Stimulated activated naive CD4-positive, alpha-beta T cell (primary cell): ENCODE results near the gene ODAD3.
"Not testable (repeated sequence)": the region's sequence is repeated elsewhere in the genome, so short reads cannot be mapped to it uniquely, and the experiment has no call there.

ENCODE experiments used
- DNase-seq, 6 experiments: peaks; one replicate each; lab custom pipeline; 2025; lab: John Stamatoyannopoulos, UW

ODAD3 gene

GRCh38 chr19:11435057-11435832, at the start of gene ODAD3, which contains the start of gene PRKCSH:
ODAD3 (minus strand) TSS chr19:11435121; CDS start chr19:11435016, 105 bp downstream.
PRKCSH (plus strand) TSS chr19:11435635; CDS start chr19:11436118, 483 bp downstream.
- DNase-seq, result peak; percentile 98 to 100 (median 99)

GRCh38 chr19:11483366-11484111, 48.6 kb upstream of the ODAD3 start:
- DNase-seq, result no peak

DNA sequence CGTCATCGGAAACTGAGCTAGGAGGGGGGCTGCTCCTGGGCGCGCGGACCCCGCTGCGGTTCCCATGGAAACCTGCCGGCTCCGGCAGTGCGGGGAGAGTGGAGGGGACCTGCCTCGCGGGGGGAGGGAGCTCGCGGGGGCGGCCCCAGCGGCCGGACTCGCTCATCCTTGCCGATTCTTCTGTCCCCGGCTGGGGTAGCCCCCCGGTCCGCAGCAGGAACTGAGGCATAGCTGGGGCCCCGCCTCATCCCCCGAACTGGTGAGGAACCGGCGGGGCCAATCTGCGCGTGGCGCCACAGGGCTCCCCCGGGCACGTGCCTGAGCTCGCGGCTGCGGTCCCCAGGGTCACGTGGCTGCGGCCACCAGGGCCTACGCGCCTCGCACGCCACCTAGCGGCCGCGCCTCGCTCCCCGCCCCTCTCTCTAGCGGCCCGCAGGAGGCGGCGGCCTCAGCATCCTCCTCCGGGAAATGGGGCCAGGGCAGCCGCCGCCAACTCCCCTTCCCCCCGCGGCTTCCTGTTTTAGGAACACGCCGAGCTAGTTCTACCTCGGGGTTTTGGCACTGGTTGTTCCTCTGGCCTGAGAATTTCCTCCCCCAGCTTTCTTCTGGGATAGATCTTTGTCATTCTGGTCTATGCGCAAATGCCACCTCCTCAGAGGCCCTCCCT, 47.6 kb upstream of the ODAD3 start:
- DNase-seq, result peak; percentile 52 to 77 (median 66)

DNA sequence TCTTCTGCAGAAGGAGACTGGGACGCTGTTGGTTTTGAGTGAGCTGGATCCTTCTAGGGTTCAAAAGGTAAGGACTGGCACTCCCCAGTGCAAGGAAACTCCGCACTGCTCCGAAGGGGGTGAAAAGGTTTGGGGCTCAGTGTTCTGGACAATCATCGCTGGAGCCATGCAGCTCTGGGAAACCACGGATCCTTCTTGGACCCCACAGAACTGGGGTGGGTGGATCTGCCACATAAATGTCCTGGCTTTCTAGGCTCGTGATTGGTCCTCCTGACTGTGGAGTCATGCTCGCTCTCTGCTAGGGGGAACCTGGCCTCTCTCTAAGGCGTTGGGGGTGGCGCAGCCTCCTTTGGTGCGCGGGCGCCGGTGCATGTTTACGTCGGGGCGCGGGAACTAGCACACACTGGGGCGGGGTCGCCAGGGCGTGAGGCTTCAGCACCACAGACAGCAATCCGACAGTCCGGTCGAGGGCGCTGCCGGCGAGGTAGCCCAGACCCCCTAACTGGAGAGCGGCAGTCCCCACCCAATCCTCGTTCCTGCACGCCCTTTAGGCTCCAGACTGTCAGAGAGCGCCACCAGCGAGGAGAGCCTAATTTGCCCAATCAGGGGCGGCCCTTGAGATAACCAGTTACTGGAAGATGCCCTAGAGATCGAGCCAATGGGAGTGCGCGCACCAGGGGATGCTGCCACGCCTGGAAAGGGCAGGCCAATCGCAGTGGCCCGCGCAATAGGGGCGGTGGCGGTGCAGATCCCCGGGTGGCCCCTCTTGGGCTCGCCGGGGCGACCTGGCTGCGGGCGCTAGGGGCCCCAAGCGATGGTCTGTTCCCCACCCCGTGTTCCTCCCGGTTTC, 46.8 kb upstream of the ODAD3 start:
- DNase-seq, result peak; percentile 34 to 62 (median 52)

DNA sequence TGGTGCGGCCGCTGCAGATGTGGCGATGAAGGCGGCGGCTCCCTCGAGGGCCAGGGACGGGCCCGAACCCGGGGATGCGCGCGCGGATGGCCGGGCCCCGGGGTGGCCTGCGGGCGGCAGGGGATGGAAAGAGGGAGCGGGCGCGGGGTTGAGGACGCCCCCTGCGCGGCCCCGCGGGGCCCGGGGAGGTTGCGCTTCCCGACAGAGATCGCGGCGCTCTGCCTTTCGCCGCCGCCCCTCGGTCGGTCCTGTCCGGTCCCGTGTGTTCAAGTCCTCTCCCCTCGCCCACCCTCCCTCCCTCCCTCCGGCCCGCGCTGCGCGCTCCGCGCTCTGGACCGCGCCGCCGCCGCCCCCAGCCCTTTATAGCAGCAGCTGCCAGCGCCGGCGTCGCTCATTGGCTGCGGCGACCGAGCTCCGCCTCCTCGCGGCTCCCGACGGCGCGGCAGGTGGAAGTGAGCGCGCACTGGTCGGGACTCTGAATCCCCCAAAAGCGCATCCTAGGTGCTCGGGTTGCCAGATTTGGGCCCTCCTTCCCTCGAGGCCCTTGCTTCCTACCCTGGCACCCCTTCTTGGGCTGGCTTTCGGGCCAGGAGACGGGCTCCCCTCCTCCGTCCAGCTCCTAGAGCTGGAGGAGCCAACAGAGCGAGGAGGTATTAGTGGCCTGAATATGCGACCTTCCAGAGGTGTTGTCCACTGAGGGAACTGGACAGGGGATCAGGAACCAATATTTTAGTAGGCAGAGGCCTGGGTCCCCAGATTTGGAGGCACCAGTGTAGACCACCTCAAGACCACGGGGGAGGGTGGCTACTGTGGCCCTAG, 46.0 kb upstream of the ODAD3 start, which contains the start of gene ELAVL3:
Gene ELAVL3 (minus strand): TSS at position 332 of the 819 bp plus-strand sequence. CDS start 438 bp downstream, outside the sequence.
- DNase-seq, result peak in 2 of 6 experiments; percentile 15 to 25

DNA sequence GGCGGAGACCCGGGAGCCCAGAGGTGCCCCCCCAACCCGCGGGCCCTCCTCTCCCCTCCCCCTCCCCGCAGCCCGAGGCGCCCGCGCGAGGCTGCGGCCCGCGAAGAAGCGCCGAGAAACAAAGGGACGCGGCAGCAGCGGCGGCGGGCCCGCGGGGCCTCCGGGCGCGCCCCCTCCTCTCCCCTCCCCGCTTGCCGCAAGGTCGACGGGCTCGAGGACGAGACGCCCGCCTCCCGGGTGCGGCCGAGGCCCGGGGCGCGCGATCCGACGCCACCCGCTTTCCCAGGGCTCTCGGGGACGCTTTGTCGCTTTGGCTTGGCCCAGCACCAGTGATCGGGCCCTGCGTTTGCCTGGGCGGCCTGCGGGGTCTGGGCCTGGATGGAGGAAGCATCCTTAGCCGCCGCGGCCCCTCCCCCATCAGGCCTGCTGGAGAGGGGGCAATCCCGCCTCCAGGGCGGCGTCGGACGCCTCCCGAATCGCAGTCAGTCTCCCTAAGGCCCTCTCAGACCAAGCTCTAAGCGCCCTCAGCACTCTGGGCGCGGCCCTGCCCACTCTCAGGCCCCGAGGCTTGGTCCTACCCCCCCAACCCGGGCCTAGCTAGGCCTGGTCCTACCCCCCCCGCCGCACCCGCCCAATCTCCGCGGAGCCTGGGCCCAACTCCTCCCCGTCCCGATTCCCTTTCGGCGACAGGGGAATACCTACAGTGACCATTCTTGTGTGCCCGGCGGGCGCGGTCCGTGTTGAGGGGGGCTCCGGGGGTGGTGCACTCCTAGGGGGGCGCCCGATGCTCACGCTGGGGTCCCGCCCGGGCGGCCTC, 45.2 kb upstream of the ODAD3 start:
- DNase-seq, result no peak

DNA sequence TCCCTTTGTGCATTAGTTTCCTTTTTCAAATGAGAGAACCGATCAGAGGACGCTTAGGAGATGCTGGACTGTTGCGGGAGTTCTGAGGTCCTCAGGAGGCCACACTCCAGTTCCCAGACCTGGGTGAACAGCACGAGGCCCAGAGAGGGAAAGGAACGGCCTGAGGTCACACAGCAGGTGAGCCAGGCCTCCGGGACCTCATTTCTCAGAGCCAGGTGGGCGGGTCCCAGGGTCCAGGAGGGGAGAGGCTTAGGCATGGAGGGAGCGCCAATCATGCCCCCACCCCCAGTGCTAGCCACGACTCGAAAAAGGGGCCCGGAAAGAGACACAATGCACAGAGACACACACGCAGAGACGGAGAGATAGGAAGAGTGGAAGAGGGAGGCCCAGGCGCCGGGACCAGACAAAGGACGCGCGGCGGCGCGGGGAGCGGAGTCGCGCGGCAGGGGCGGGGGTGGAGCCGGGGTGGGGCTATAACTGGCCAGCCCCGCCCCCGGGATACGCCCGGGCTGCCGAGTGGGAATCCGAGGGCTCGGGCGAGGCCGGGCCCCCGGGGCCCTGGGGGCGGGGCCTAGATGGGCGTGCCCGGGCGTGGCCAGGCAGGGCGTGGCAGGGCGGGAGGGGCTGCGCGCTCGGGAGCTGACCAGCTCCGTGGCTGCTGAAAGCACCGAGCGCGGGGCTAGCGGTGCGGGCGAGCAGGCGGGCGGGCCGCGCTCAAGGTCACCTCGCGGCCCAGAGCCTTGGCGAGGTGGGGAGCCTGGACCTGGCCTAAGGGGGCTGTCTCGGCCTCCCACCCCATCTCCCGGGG, 44.4 kb upstream of the ODAD3 start:
- DNase-seq, result peak in 1 of 6 experiments; percentile 15

- DNase-seq, result no peak
Measured at GRCh38 chr19:11478167-11479089, 43.5 kb upstream of the ODAD3 start.

DNA sequence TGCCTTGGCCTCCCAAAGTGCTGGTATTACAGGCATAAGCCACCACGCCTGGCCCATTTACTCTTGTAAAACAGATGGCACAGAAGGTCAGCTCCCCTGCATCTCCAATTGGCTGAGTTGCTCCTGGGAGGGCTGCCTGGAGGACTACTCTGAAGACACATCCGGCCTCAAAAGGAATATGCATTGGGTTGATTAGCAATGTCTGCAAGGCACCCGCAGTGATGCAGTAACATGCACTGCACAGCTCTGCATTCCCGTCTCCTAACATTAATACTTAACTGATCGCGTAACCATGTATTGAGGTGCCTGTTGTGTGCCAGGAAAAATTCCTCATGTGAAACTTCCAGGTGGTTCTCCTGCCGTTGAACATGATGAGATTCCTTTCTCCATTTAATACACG, 40.9 kb upstream of the ODAD3 start:
- no peak for DNase-seq

DNA sequence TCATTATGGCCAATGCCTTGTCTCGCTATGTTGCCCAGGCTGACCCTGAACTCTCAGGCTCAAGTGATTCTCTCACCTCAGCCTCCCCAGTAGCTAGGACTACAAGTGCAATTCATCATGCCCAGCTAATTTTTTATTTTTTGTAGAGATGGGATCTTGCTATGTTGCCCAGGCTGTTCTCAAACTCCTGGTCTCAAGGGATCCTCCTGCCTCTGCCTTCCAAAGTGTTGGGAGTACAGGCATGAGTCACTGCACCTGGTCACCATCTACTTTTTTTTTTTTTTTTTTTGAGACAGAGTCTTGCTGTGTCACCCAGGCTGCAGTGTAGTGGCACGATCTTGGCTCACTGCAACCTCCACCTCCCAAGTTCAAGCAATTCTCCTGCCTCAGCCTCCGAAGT, 40.4 kb upstream of the ODAD3 start:
- not testable (repeated sequence) for DNase-seq

DNA sequence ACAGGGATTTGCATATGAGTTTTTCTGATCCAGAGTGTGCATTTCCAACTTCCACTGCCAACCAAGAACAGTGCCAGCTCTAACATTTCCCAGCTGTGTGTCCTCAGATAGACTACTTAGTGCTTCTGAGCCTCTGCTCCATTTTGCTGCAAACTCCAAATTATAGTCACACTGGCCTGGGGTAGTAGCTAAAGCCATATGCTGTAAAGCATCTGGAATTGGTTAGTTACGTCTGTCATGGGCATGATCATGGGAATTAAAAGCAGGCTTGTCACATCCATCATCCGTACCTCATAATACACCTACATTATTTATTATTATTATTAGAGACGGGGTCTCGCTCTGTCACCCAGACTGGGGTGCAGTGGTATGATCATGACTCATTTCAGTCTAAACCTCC, 38.8 kb upstream of the ODAD3 start:
- no peak for DNase-seq

- DNase-seq, result not testable (repeated sequence)
Measured at GRCh38 chr19:11468266-11468845, 33.4 kb upstream of the ODAD3 start.

DNA sequence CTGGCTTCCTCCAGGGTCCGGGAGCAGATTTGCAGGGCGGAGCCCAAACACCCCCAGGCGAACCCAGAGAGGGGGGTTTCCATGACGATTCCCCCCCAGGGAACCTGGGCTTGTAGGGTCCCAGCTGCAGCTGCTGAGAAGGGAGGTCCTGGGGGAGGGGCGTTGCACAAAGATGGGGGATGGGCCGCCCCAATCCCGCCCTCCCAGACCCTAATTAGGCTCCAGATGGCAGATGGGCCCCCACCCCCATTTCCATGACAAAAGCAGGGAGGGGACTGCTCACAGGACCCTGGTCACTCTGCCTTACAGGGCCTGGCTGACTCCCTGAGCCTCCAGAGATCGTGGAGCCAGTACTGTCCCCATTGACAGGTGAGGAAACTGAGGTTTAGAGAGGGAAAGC, 30.7 kb upstream of the ODAD3 start:
- no peak for DNase-seq

DNA sequence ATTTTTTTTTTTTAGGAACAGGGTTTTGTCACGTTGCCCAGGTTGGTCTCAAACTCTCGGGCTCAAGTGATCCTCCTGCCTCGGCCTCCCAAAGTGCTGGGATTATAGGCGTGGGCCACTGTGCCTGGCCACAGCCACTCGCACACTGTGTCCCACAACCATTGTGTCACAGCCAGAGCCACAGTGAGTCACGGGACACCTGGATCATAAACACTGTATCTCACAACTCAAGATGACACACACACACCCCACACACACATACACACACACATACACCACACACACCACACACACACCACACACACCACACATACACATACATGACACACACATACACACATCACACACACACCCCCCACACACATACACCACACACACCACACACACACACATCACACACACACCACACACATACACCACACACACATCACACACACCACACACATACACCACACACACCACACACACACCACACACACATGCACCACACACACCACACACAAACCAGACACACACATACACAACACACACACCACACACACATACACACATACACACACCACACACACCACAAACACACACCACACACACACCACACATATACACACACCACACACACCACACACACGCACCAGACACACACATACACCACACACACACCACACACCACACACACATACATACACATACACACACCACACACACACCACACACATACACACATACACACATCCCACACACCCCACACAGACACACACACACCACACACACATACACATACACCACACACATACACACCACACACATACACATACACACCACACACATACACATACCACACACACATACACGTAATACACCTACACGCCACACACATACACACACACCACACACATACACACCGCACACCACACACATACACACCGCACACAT, 29.7 kb upstream of the ODAD3 start:
- DNase-seq, result no peak

DNA sequence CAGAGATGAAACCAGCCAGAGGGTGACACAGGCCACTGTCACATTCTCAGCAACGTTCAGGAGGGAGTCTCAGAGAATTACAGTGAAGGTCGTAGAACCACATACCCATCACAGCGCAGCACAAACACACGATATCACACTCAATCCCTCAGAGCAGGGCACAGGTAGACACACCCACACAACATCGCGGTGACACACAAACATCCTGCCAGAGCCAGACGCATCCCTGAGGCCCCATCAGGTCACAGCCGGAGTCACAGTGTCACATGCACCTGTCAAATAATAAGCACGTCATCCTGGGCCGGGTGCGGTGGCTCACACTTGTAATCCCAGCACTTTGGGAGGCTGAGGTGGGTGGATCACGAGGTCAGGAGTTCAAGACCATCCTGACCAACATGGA, 28.5 kb upstream of the ODAD3 start:
- no peak for DNase-seq

DNA sequence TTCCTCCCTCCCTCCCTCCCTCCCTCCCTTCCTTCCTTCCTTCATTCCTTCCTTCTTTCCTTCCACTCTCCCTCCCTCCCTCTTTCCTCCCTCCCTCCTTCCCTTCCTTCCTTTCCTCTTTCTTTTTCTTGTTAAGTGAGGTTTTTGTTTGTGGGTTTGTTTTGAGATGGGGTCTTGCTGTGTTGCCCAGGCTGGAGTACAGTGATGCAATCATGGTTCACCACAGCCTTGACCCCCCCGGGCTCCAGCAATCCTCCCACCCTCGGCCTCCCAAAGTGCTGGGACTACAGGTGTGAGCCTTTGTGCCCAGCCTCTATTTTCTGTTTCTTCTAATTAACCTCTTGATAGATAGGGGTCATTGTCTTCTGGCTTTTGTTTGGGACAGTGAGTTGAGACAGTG, 26.5 kb upstream of the ODAD3 start:
- DNase-seq, result no peak
